Activated CD8-positive, alpha-beta memory T cell treated with anti-CD3 and anti-CD28 coated beads, Interleukin-2, amount 10 ng/mL, durations not matched to agents 7 days and 5 days (primary cell): ENCODE measurements around the gene CPAMD8. TPM values are rescaled to one million over a fixed set of nuclear protein-coding genes. Genes with fewer than 3 reads are reported as not detected.

Experiments
- ATAC-seq: fragments of 150-1000 bp; cut with Tn5 transposase; one replicate; pipeline ENCODE4 v1.10.0; 2021; ENCODE audit warnings: moderate library complexity
- CTCF ChIA-PET: fragments of 350-600 bp; sonication (Branson Sonifier 250); formaldehyde crosslinking; loops from one replicate; lab custom pipeline; 2021; ENCODE audit warnings: antibody characterized with exemption; lab: Charles Lee
- DNase-seq: peaks from one replicate; pipeline ENCODE4 v3.0.0-alpha.2; 2020
- H3K27ac Mint-ChIP-seq: one replicate; pipeline ENCODE4 v1.8.0; 2021; ENCODE audit warnings: mild to moderate bottlenecking, mixed read lengths
- H3K27me3 Mint-ChIP-seq: one replicate; pipeline ENCODE4 v1.8.0; 2021; ENCODE audit warnings: mixed read lengths
- H3K36me3 Mint-ChIP-seq: one replicate; pipeline ENCODE4 v1.8.0; 2021; ENCODE audit warnings: mild to moderate bottlenecking, mixed read lengths
- H3K4me1 Mint-ChIP-seq: one replicate; pipeline ENCODE4 v1.8.0; 2021; ENCODE audit warnings: mixed read lengths
- H3K4me3 Mint-ChIP-seq: one replicate; pipeline ENCODE4 v1.8.0; 2021; ENCODE audit warnings: mild to moderate bottlenecking, moderate library complexity, mixed read lengths
- H3K9me3 Mint-ChIP-seq: one replicate; pipeline ENCODE4 v1.8.0; 2022; ENCODE audit warnings: low read depth, mixed read lengths
- total RNA-seq, 2 experiments: library from RNA; stranded (reverse); gene quantifications; one replicate each; pipeline ENCODE4 v1.2.3, GENCODE V29; 2021

The CPAMD8 gene
- total RNA-seq, 2 experiments from 2014 or later: 0.21 to 1.3 TPM

DNA sequence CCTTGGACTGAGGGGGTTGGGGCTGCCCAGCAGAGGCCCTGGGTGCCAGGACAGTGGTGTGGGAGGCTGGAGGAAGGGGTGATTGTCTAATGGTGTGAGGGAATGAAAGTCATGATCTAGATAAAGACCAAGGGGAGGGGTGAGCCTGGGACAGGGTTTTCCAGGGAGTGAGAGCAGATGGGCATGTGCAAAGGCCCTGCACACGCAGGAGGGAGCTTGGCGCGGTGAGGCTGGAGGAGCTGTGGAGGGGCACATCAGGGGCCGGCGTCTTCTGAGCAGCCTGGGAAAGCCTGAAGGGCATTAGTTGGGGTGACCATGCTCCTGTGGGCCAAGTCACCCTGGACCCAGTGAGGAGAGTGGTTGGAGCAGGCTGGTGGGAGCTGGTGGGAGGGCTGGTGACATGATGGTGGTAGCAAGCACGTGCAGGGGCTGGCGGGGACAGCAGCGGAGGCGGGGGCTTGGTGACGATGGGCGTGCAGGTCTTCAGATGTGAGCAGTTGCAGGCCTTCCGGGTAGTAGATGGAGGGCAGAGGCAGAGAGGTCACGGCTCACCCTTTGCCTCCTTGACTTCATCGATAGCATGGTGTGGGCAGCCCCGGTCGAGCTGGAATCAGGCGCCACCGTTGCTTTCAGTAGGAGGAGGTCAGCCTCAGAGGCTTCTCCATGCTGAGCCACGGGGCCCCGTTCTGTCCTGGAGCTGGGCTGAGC is 158.0 kb downstream of the CPAMD8 start:
- Mint-ChIP-seq H3K4me3 (no peak overlapping the region), H3K4me1 (no peaks in the 10 kb centered on the region), H3K27me3 (no peaks in the 10 kb centered on the region), H3K9me3 (no peaks in the 10 kb centered on the region), H3K36me3 (peaks cover 26% of the 10 kb centered on the region), H3K27ac (no peak overlapping the region)
- CTCF ChIA-PET: interaction anchor here (1.2 kb wide), 1 partner anchor 96 kb away, joined by 4 read pairs; no protein-coding TSS in a partner anchor
- ATAC-seq: no peak
- no peak for DNase-seq

- H3K27ac Mint-ChIP-seq: no peak overlapping the region
- no peak for ATAC-seq
- no peaks in the 10 kb centered on the region for H3K9me3 Mint-ChIP-seq
- H3K27me3 Mint-ChIP-seq: no peaks in the 10 kb centered on the region
- CTCF ChIA-PET: no interaction called here
- no peak overlapping the region for H3K4me3 Mint-ChIP-seq
- H3K36me3 Mint-ChIP-seq: peaks cover 17% of the 10 kb centered on the region
- no peak for DNase-seq
- H3K4me1 Mint-ChIP-seq: peaks cover 9% of the 10 kb centered on the region
Measured at GRCh38 chr19:16867211-16867610, 159.4 kb downstream of the CPAMD8 start.

GRCh38 chr19:16862826-16863415 is 163.7 kb downstream of the CPAMD8 start:
- Mint-ChIP-seq H3K27me3 (no peaks in the 10 kb centered on the region), H3K27ac (no peak overlapping the region), H3K36me3 (peaks cover 9% of the 10 kb centered on the region), H3K9me3 (no peaks in the 10 kb centered on the region), H3K4me1 (peaks cover 16% of the 10 kb centered on the region), H3K4me3 (no peak overlapping the region)
- ATAC-seq (no peak), DNase-seq (no peak)
- CTCF ChIA-PET: no interaction called here

DNA sequence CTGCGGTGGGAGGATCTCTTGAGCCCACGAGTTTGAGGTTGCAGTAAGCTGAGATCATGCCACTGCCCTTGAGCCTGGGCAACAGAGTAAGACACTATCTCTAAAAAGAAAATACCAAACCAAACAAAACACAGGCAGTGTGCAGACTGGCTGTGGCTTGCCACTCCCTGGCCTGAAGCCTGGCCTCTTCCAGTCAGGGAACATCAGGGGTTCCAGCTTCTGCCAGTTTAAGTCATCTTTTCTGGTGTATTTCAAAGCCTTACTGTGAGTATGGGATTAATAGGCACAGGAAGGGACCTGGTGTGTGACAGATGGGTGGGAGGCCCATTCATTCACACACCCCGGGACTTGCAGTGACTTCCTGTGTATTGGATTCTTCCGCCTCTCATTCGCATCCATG is 164.8 kb downstream of the CPAMD8 start:
- no peaks in the 10 kb centered on the region for H3K27me3 Mint-ChIP-seq
- H3K27ac Mint-ChIP-seq: no peak overlapping the region
- CTCF ChIA-PET: no interaction called here

DNA sequence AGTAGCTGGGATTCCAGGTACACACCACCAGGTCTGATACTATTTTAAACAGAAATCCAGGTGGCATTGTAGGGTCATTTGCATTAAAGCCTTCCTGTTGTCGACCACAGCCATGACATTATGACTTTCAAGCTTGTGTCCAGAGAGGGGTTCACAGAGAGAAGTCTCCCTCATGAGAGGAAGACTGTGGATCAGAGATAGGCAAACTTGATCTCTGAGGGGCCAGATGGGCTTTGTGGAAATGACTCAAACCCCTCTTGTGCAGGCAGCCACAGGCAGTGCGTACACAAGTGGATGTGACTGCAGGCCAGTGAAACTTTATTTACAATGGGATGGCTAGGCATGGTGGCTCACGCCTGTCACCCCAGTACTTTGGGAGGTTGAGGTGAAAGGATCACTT is 165.6 kb downstream of the CPAMD8 start:
- peak overlapping the region; percentile 19 for H3K27ac Mint-ChIP-seq

More for the DNA sequence above, 164.8 kb downstream of the CPAMD8 start:
- Mint-ChIP-seq H3K9me3 (no peaks in the 10 kb centered on the region), H3K4me1 (peaks cover 16% of the 10 kb centered on the region), H3K4me3 (no peak overlapping the region), H3K36me3 (peaks cover 9% of the 10 kb centered on the region)
- DNase-seq: no peak
- no peak for ATAC-seq

GRCh38 chr19:16860118-16860517 is 166.5 kb downstream of the CPAMD8 start:
- DNase-seq (no peak), ATAC-seq (no peak)
- CTCF ChIA-PET: no interaction called here
- H3K9me3 Mint-ChIP-seq: no peaks in the 10 kb centered on the region
- H3K27ac Mint-ChIP-seq: no peak overlapping the region
- H3K4me3 Mint-ChIP-seq: no peak overlapping the region
- peaks cover 16% of the 10 kb centered on the region for H3K4me1 Mint-ChIP-seq
- peaks cover 8% of the 10 kb centered on the region for H3K36me3 Mint-ChIP-seq
- H3K27me3 Mint-ChIP-seq: no peaks in the 10 kb centered on the region

More for the DNA sequence above, 165.6 kb downstream of the CPAMD8 start:
- DNase-seq (no peak), ATAC-seq (no peak)
- Mint-ChIP-seq H3K4me1 (peaks cover 16% of the 10 kb centered on the region), H3K9me3 (no peaks in the 10 kb centered on the region), H3K4me3 (no peak overlapping the region), H3K36me3 (peaks cover 8% of the 10 kb centered on the region), H3K27me3 (no peaks in the 10 kb centered on the region)
- CTCF ChIA-PET: no interaction called here

DNA sequence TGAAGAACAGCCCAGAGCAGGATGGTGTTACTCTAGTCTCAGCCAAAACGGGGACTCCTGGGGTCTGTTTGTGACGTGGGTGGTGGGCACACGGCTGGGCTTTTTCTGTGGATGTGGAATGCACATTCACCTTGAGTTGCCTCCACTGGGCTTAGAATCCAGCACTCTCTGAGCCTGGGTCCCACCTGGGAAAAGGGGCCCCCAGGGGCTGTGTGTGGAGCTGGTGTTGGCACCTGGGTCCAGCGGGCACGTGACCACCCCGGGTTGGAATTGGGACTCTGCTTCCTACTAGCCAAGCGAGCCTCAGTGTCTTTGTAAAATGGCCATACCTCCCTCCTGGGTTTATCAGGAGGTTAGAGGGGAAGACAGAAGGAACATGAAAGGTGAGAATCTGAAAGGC is 167.0 kb downstream of the CPAMD8 start:
- CTCF ChIA-PET: no interaction called here
- no peak for ATAC-seq
- peaks cover 16% of the 10 kb centered on the region for H3K4me1 Mint-ChIP-seq
- no peak overlapping the region for H3K27ac Mint-ChIP-seq
- H3K9me3 Mint-ChIP-seq: no peaks in the 10 kb centered on the region
- no peak for DNase-seq
- no peaks in the 10 kb centered on the region for H3K27me3 Mint-ChIP-seq
- H3K36me3 Mint-ChIP-seq: peaks cover 8% of the 10 kb centered on the region
- H3K4me3 Mint-ChIP-seq: no peak overlapping the region

GRCh38 chr19:16856091-16856490 is 170.5 kb downstream of the CPAMD8 start:
- Mint-ChIP-seq H3K4me3 (no peak overlapping the region), H3K9me3 (no peaks in the 10 kb centered on the region), H3K27me3 (no peaks in the 10 kb centered on the region), H3K36me3 (peaks cover 3% of the 10 kb centered on the region), H3K27ac (no peak overlapping the region), H3K4me1 (peaks cover 2% of the 10 kb centered on the region)
- no peak for DNase-seq
- CTCF ChIA-PET: no interaction called here
- no peak for ATAC-seq

DNA sequence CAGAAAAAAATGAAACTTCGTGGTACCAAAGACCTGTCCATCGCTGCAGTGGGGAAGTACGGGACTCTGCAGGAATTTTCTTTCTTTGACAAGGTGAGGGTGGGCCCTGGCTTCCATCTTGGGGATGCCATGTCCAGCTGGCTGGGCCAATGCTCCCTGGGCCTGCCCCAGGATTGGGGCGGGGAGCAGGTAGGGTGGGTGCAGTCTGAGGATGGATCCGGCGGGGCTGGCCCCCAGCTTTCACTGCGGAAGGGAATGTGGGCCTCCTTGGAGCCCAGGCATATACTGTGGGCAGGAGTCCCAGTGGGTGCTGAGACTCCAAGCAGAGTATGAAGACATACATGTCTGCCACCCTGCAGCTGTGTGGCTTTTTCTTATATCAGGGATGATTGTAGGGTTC is 173.5 kb downstream of the CPAMD8 start:
- DNase-seq (no peak), ATAC-seq (no peak)
- H3K27ac Mint-ChIP-seq: no peak overlapping the region
- H3K36me3 Mint-ChIP-seq: peaks cover 8% of the 10 kb centered on the region
- H3K4me3 Mint-ChIP-seq: no peak overlapping the region
- no peaks in the 10 kb centered on the region for H3K27me3 Mint-ChIP-seq
- H3K4me1 Mint-ChIP-seq: no peaks in the 10 kb centered on the region
- CTCF ChIA-PET: no interaction called here
- no peaks in the 10 kb centered on the region for H3K9me3 Mint-ChIP-seq

DNA sequence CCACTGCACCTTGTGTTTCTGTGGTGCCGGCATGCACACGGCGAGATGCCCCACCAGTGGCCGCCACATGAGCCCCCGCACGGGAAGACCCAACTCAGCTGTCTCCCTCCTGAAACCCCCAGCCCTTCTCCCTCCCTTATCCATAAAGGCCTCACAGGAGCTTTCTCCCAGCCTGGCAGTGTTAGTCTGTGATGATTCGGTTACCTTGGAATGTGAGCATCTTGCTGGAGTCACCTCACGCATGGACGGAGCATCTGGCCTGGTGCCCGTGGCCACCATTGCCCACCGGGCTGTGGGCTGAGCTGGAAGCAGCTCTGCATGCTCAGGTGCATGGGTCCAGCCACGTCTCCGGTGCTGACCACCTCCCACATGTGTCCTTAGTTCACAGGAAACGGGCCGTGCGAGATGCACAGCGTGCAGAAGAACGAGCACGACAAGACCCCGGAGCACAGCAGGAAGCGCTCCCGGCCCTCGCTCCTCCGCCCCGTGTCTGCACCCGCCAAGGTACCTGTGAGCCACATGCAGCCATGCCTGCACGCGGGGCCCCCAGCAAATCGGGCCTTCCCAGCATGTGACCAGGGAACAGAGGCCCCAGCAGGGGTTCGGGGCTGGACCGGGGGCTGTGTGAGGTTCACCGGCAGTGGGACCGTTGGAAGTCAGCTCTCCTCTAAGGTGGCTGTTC is 175.4 kb downstream of the CPAMD8 start:
- CTCF ChIA-PET: no interaction called here
- DNase-seq (no peak), ATAC-seq (no peak)
- Mint-ChIP-seq H3K4me3 (no peak overlapping the region), H3K36me3 (peaks cover 13% of the 10 kb centered on the region), H3K4me1 (no peaks in the 10 kb centered on the region), H3K27me3 (no peaks in the 10 kb centered on the region), H3K9me3 (no peaks in the 10 kb centered on the region), H3K27ac (no peak overlapping the region)

DNA sequence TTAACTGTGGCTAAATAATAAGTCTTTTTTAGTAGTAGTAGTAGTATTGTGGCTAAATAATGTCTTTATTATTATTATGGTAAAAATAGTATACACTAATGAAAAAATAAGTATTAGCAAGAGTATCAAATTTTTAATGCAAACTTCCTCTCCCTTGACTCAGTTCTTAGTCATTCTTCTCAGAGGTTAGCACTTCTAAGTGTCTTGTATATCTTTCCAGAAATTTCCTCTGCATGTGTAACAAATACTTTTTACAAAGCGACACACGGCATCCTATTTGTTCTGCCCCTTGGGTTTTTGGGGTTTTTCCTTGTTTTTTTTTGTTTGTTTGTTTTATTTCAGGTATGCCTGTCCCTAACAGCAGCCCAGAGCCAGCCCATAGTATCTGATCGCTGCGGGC is 176.5 kb downstream of the CPAMD8 start:
- Mint-ChIP-seq H3K27me3 (no peaks in the 10 kb centered on the region), H3K9me3 (no peaks in the 10 kb centered on the region), H3K4me3 (no peak overlapping the region), H3K27ac (no peak overlapping the region), H3K4me1 (no peaks in the 10 kb centered on the region), H3K36me3 (peaks cover 13% of the 10 kb centered on the region)
- CTCF ChIA-PET: no interaction called here
- DNase-seq (no peak), ATAC-seq (no peak)

GRCh38 chr19:16849168-16849567 is 177.4 kb downstream of the CPAMD8 start:
- Mint-ChIP-seq H3K4me1 (no peaks in the 10 kb centered on the region), H3K4me3 (no peak overlapping the region), H3K27me3 (no peaks in the 10 kb centered on the region), H3K9me3 (no peaks in the 10 kb centered on the region), H3K36me3 (peaks cover 15% of the 10 kb centered on the region), H3K27ac (no peak overlapping the region)
- CTCF ChIA-PET: no interaction called here
- ATAC-seq: no peak
- DNase-seq: no peak

GRCh38 chr19:16847430-16847829 is 179.2 kb downstream of the CPAMD8 start:
- ATAC-seq: no peak
- CTCF ChIA-PET: no interaction called here
- Mint-ChIP-seq H3K27me3 (no peaks in the 10 kb centered on the region), H3K4me1 (no peaks in the 10 kb centered on the region), H3K36me3 (peaks cover 15% of the 10 kb centered on the region), H3K27ac (no peak overlapping the region), H3K4me3 (no peak overlapping the region), H3K9me3 (no peaks in the 10 kb centered on the region)
- no peak for DNase-seq

DNA sequence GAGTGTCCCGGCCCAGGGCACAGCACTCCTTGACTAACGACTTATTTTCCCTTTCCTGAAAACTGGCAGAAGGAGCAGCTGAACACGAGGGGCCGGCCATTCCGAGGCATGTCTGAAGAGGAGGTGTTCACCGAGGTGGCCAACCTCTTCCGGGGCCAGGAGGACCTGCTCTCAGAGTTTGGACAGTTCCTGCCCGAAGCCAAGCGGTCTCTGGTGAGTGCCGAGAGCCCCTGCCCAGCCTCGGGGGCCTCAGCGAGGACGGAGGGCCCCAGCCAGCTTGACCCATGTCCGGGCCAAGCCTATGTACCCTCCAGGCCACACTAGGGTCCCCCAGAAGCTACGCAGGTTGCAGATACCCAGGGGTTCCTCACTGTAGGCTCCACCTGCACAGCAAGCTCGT is 179.7 kb downstream of the CPAMD8 start:
- Mint-ChIP-seq H3K4me1 (no peaks in the 10 kb centered on the region), H3K36me3 (peaks cover 15% of the 10 kb centered on the region), H3K9me3 (no peaks in the 10 kb centered on the region), H3K27me3 (no peaks in the 10 kb centered on the region), H3K4me3 (no peak overlapping the region), H3K27ac (no peak overlapping the region)
- CTCF ChIA-PET: no interaction called here
- DNase-seq: no peak
- ATAC-seq: no peak
